ENCODE data around the gene RHPN2.

Gene RHPN2

GRCh38 chr19:33064792-33065550, at the start of gene RHPN2:
RHPN2 (minus strand) TSS chr19:33064888; CDS start chr19:33064852, 36 bp downstream.
- H3K4me3 ChIP-seq (ENCODE audit: low read depth, low read length) = peak within 1 kb of the TSS; percentile 63

DNA sequence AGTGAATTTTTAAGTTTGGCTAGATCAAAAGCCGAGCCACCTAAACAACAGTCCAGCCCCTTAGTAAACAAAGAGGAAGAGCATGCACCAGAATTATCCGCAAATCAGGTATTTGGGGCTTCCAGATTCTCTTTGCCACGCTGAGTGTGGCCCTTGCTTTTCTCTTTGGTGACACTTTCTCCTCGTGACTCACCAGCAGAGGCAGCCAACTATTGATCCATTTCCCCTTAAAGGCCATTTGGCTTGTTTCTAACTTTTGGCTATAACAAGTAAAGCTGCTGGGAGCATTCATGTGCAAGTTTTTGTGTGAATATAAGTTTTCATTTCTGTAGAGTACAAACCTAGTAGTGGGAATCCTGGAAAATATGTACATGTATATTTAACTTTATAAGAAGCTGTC, 49.6 kb upstream of the RHPN2 start:
- H3K4me3 ChIP-seq (ENCODE audit: low read depth, low read length) = no peak overlapping the region

- H3K4me3 ChIP-seq (ENCODE audit: low read depth, low read length) = no peak overlapping the region
These were observed 46.9 kb upstream of the RHPN2 start for GRCh38 chr19:33111587-33111986.

DNA sequence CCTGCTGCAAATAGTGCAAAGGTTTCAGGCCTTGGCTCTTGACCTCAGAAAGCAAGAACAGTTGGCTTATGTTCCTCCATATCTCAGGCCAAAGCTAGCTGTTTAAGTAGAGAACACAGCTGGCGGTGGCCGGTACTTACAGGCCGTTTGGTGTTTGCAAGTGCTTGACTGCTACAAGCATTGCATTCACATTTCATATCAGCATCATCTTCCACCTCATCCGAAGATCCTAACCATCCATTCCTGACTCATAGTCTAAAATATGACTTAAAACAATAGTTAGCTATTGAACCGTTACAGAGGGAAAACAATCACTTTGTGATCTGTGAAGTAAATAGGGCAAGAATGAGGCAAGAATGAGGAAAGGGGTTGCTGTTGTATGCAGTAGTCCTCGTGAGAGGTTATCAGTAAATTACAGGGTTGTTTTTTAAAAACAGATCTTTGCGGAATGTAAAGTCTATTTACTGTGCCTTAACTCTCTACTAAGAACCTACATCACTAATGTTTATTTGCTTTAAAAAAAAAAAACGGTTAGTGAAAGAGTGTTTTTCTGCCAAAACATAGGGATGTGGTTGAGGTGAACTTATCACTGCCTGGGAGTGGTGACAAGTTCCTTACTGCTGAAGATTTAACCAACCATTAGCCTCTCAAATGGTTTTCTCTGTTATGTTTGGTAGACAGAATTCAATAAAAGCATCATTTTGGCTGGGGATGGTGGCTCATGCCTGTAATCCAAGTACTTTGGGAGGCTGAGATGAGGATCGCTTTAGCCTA, 45.6 kb upstream of the RHPN2 start:
- H3K4me3 ChIP-seq (ENCODE audit: low read depth, low read length) = no peak overlapping the region

DNA sequence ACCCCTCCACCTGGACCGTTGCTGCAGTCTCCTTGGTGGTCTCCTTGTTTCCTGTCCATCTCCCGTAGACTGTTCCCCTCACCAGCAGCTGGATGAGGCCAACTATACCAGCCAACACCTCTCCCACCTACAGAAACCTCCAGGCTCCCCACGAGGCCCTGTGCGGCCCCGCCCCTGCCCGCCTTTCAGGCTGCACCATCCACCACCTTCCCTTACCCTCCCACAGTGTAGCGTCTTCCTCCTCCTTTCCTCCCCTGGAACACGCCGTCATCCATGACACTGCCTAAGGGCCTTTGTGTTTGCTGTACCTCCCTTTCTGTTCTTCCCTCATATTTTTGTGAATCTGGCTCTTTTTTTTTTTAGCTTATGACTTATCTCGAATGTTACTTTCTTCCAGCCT, 43.5 kb upstream of the RHPN2 start:
- H3K4me3 ChIP-seq (ENCODE audit: low read depth, low read length) = no peak overlapping the region

GRCh38 chr19:33102893-33103292, 38.2 kb upstream of the RHPN2 start:
- H3K4me3 ChIP-seq (ENCODE audit: low read depth, low read length) = no peak overlapping the region

DNA sequence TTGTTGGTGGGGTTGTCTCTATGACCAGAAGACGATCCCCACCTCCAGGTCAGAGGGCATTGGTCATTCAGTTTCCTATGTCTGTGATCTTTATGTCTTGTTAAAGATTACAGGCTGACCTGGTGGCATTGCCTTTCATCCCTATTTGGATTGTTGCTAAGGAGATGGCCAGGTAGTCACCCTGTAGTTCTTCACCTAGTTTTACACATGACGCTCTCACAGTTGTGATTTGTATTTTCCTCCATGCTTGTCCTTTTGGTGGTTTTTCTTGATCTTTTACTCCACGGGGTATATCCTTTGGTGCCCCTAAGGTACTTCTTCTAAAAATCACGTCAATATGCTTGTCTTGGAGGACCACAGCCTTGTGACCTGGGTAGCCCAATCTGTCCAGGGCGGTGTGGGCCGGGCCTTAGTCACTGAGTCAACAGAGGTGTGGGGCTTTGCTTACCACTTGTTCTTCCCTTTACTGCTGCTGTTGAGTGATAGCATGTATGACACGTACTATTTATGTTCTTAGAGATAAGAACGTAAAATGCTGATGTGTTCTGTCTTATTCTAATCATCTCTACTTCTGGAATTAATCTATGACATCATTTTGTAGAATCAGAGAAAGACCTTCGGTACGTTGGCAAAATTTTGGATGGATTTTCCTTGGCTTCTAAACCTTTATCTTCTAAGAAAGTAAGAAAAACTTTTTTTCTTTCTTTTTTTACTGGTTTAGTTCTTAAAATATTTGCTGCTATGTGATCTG, 36.4 kb upstream of the RHPN2 start:
- H3K4me3 ChIP-seq (ENCODE audit: low read depth, low read length) = no peak overlapping the region

DNA sequence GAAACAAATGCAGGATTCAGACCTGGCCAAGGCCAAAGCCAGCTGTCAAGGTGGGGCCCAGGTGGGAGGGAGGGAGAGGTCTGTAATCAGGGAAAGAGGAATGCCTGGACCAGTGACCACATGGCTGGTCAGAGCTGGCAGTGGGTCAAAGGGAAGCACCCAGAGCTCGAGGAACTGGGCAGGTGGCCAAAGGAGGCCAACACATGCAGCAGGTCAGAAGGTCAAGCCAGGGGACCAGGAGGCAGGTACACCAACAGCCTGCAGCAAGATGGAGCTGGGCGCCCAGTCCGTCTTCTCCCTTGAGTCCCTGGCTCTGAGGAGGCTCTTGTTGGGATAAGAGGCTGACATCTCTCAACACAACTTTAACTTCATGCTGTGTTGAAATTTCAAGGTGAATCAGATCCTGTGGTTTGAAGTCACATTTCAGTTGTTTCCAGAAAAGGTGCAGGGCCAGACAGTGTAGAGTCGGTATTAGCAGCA, 33.4 kb upstream of the RHPN2 start:
- H3K4me3 ChIP-seq (ENCODE audit: low read depth, low read length) = no peak overlapping the region

DNA sequence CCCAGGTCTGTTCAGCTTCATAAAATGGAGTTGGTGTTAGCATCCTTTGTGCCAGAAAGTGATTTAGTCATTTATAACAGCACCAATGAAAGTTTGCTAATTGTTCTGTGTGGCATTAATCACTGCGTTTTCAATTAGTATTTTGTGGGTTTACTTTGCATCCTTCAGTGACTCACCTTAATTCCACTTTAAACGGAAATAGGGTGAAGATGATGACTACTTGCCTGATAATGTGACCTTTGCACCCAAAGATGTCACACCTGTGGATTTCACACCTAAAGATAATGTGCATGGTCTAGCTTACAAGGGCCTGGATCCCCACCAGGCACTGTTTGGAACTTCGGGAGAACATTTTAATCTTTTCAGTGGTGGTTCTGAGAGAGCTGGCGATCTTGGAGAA, 31.3 kb upstream of the RHPN2 start:
- H3K4me3 ChIP-seq (ENCODE audit: low read depth, low read length) = no peak overlapping the region

GRCh38 chr19:33094436-33095067, 29.9 kb upstream of the RHPN2 start:
- no peak overlapping the region for H3K4me3 ChIP-seq (ENCODE audit: low read depth, low read length)

- no peak overlapping the region for H3K4me3 ChIP-seq (ENCODE audit: low read depth, low read length)
These were observed 28.9 kb upstream of the RHPN2 start for GRCh38 chr19:33093420-33094210.

DNA sequence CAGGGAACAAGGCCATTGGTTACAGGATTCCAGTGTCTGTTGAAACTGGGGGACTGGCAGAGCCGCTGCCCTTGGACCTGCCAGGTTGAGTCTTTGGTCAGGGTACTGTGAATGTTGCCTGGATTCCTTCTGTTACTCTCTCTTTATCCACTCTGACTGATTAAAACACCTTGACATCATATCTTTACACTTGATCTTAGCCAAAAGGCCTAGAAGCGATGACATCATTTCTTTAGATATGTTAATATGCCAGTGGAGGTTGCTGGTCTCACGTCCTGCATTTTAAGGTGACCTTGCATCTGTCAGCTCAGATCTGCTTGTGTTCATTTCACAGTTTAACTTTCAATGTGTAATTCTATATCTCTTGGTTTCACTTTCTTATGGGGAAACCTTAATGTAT, 25.5 kb upstream of the RHPN2 start:
- no peak overlapping the region for H3K4me3 ChIP-seq (ENCODE audit: low read depth, low read length)

- H3K4me3 ChIP-seq (ENCODE audit: low read depth, low read length) = no peak overlapping the region
These were observed 24.3 kb upstream of the RHPN2 start for GRCh38 chr19:33089010-33089409.

DNA sequence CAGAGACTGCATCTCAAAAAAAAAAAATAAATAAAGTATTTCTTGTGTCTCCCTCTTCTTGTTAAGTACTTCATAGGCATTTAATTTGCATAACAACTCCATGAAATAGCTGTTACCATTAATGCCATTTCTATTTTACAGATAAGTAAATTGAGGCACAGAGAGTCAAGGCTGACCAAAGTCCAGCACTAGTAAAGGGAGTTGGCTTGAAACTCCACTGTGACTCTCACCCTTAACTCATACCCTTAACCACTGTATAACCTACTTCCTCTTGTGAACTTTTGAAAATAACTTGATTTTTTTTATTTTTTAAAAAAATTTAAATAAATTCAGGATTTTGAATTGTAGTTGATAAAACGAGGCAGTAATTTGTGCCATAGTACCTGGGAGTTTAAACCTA, 22.3 kb upstream of the RHPN2 start:
- no peak overlapping the region for H3K4me3 ChIP-seq (ENCODE audit: low read depth, low read length)

DNA sequence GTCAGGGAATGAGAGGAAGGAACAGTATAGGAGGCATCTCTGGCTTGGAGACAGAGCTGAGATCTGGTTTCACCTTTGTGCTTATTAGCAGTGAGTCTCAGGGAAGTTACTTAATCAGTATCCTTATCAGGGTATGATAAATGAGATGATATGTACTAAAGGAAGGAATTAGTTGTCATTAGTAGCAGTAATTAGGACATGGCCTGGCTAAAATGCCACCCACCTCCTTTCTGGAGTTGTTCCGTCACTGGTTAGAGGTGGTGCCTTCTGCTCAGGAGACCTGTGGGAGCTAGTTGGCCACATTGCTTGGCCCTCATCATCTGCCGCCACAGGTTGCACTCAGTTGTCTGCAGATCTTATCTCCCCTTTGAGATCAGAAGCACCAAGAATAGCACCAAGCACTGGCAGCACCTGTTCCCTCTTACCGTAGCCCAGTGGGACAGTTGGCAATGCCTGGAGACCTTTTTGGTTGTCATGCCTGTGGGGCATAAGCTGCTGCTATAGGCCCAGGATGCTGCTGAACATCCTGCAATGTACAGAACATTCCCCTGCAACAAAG, 21.0 kb upstream of the RHPN2 start:
- no peak overlapping the region for H3K4me3 ChIP-seq (ENCODE audit: low read depth, low read length)

DNA sequence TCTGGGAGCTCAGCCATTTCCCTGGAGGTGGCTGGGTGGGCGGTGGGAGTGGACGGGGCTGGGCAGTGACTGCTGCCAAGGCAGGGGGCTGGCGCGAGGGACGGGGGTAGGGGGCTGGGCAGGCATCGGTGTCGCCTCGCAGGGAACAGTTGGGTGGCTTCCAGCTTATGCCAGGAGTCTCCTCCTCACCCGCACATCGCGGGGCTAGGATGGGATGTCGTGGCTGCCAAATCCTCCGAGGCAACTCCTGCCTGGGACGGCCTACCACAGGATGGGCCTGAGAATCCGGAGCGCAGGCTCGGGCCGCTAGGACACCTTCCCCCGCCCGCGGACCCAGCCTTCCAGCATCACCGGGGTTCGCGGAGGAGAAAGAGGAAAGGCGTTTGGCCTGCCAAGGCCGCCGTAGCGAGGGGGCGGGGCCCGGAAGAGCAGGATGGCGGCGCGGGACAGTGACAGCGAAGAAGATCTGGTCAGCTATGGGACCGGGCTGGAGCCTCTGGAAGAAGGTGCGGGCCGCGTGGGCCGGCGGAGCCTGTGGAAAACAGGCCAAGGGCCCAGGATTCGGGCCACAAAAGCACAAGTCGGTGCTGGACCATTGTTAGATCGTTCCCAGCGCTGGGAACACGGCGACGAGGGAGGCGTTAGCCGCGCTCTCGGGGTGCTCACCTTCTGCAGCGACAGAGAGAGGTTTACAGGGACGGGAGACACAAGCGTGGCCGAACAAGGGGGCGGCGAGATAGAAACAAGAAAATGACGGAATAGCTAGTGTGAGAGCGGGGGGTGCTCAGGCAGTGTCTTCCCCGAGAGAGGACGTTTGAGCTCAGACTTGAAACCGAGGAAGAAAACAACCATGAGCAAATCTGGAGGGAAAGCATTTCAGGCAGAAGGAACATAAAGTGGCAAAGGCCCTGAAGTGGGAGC, 16.3 kb upstream of the RHPN2 start, which contains the start of gene GPATCH1:
Gene GPATCH1, plus strand, starts transcription at position 421 of the 921 bp plus-strand sequence. Its CDS starts 13 bp downstream, at position 434.
- peak within 1 kb of the TSS; percentile 93 for H3K4me3 ChIP-seq (ENCODE audit: low read depth, low read length)

DNA sequence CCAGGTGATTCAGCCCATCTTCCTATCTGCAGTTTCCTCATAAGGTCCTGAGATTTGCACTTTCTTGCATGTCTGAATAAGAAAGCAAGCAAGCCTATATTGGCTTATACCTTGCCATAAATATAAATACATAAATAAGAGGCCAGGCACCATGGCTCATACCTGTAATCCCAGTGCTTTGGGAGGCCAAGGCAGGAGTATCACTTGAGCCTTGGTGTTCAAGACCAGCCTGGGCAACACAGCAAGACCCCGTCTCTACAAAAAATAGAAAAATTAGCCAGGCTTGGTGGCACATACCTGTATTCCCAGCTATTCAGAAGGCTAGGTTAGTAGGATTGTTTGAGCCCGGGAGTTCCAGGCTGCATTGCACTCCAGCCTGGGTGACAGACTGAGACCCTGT, 10.8 kb upstream of the RHPN2 start:
- no peak overlapping the region for H3K4me3 ChIP-seq (ENCODE audit: low read depth, low read length)

GRCh38 chr19:33071887-33072286, 7.2 kb upstream of the RHPN2 start:
- no peak overlapping the region for H3K4me3 ChIP-seq (ENCODE audit: low read depth, low read length)

DNA sequence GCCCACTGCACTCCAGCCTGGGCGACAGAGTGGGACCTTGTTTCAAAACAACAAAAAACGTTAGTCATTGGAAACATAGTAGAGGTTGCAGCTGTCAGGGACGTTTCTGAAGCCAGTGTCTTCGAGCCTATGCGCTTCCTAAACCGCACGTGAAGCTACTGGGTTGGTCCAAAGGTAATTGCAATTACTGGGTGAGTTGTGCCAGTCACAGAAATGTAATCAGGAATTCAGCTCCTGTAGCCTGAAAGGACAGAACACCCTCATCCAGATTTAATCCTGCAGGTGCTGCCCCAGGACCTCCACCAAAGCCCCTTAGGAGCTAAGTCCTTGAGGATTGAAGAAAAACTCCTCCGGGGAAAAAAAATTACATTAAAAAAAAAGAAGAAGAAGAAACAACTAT, 2.4 kb upstream of the RHPN2 start:
- no peak overlapping the region for H3K4me3 ChIP-seq (ENCODE audit: low read depth, low read length)

All from iPS-11a (cell line).